ELR (cell line): ENCODE data around the gene AXL.
"Not testable (repeated sequence)": the region's sequence is repeated elsewhere in the genome, so short reads cannot be mapped to it uniquely, and the experiment has no call there.

Source experiments
- DNase-seq: peaks from one replicate; pipeline ENCODE4 v3.0.0-alpha.2; 2015; ENCODE audit warnings: low read depth

AXL gene

GRCh38 chr19:41276231-41276630 lies 57.2 kb downstream of the AXL start:
- no peak for DNase-seq

- DNase-seq: no peak
Measured at GRCh38 chr19:41278478-41278877, 59.5 kb downstream of the AXL start.

DNA sequence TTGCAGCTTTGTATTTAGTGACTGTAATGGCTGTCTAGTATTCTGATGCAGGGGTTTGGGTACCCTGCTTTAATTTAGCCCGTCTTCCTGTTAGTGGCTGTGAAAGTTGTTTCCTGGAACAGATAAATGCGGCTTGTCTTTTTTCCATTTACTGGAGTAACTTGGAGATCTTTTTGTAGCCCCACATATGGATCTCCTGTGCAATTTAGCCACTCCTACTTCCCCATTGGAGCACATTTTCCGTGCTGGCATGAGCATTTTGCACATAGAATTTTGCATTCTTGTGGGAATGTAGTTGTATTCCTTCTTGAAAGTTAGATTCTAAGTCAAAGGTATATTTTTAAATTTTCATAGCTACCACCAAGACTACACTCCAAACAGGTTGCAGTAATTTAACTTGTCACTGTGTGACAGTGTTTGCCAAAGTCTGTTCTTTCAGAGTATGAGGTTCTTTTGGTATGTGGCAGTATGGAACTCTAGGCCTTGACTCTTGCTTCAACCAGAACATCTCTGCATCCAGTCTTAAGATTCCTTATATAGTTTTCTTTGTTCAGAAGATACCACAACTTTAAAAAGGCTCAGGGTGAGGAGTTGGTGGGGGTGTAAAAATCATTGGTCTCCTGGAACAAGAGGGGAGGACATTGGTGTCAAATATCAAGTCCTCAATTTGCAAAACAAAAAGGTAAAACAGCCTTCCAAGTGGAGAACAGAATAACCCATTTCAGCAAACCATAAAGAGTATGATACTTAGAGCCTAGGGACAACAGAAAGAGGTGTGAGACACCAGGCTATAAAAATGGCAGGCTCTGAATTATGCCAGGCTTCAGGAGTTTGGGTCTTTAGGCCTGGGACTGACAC lies 69.9 kb downstream of the AXL start:
- DNase-seq: no peak

- DNase-seq: not testable (repeated sequence)
Measured at GRCh38 chr19:41289814-41290213, 70.8 kb downstream of the AXL start.

DNA sequence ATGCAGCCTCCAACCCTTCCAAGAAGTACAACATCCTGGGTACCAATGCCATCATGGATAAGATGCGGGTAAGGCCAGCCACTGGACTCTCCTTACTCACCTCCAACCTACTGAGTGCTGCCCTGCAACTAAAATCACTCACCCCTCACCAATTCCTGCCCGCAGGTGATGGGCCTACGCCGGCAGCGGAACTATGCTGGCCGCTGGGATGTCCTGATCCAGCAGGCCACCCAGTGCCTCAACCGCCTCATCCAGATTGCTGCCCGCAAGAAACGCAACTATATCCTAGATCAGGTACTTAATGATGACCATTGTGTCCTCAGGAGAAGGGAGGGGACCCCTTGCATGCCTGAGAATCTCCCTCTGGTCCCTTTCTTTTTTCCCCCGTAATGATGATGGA lies 75.4 kb downstream of the AXL start:
- no peak for DNase-seq

DNA sequence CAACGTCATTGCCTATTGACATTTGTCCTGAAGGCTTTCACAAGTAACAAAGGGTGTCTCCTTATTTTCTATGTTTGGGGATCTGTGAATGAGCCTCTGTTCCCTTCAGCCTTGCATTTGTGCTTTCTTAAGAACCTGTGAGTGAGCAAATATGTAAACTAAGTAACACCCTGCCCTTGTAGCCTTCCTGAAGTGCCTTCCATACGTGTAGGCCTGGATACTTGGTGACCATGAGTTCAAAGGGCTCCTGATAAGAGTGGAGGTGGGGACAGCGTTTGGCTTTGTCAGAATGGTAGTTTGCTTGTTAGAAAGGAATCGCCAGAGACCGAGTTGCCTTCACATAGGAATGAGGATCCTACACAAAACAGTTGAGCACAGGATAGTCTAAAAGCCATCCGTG lies 76.5 kb downstream of the AXL start:
- DNase-seq: no peak

DNA sequence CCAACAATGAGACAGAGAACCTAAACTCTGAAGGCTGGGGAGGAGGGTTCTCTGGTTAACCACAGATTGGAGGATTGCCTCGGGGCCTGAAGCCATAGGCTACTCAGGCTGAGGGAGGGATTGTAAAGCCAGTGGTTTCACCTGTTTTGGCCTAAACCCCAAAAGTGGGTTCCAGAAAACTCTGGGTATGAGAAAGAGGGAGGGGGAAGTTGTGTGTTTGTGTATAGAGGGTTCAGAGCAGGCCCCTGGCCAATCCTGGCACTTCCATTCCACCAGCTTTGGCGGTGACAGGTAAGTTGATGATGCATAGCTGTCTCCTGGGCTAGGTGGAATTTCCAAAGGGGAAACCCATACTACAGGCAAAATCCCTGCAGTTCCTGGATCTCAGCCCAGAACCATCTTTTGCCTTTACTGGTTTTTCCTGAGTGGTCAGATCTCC lies 77.4 kb downstream of the AXL start:
- DNase-seq: no peak

GRCh38 chr19:41297628-41298347 lies 78.8 kb downstream of the AXL start:
- no peak for DNase-seq

GRCh38 chr19:41298348-41298964 lies 79.4 kb downstream of the AXL start:
- peak; percentile 33 for DNase-seq

DNA sequence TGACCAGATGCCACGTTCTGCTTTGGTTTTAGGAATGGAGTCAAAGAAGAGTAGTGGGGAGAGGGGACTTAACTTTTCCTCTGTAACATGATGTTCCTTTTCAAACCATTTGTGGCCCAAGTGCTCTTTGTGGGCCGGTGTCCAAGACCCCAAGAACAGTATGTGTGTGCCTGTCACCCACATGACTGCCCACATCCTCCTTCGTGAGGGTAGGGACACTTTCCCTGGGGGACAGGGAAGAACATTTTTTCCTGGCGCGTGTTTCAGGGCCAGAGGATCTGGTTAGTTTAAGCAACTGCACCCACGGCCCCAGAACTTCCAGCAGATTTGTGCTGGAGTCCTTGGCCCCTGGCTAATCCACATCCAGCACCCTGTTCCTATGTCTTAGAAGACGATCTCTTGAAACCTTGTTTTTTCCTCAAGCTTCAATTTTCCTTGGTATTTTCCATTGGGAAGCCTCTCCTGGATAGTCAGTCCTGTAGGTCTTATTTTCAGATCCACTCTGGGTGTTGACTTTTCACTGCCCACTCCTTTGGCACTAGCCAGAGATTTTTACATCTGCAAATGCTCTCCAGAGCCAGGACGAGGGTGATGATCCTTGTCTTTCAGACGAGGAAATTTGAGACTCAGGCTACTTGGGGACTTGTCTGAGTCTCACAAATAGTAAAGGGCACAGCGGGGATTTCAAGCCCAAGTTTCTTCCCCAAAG lies 80.2 kb downstream of the AXL start:
- no peak for DNase-seq

- DNase-seq: peak; percentile 44
Measured at GRCh38 chr19:41299755-41300089, 80.7 kb downstream of the AXL start.

GRCh38 chr19:41300555-41300954 lies 81.5 kb downstream of the AXL start:
- DNase-seq: no peak

DNA sequence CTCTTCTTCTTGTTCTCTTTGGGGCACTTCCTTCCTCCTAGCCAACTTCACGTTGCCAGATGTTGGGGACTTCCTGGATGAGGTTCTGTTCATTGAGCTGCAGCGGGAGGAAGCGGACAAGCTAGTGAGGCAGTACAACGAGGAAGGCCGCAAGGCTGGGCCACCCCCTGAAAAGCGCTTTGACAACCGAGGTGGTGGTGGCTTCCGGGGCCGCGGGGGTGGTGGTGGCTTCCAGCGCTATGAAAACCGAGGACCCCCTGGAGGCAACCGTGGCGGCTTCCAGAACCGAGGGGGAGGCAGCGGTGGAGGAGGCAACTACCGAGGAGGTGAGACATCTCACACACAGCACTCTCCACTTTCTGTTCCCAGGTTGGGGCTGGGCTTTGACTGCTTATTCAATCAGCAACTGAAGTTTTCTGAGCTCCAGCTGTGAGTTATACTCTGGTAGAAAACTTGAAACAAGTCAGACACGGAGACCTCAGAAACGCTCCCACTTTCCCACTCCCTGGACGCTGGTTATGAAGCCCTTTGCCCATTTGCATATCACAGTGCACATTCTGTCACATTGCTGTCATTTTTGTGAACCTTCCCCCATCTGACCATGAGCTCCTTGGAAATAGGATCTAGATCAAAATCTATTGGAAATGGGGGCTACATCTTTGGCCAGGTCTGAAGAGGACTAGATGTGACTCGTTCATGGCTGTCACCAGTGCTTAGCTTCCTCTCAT lies 83.8 kb downstream of the AXL start:
- no peak for DNase-seq

DNA sequence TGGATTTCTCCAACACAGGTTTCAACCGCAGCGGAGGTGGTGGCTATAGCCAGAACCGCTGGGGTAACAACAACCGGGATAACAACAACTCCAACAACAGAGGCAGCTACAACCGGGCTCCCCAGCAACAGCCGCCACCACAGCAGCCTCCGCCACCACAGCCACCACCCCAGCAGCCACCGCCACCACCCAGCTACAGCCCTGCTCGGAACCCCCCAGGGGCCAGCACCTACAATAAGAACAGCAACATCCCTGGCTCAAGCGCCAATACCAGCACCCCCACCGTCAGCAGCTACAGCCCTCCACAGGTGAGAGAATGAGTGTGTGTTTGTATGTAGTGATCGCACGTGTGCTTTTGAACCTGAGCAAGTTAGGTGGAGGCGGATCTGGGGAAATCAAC lies 84.9 kb downstream of the AXL start:
- DNase-seq: no peak

DNA sequence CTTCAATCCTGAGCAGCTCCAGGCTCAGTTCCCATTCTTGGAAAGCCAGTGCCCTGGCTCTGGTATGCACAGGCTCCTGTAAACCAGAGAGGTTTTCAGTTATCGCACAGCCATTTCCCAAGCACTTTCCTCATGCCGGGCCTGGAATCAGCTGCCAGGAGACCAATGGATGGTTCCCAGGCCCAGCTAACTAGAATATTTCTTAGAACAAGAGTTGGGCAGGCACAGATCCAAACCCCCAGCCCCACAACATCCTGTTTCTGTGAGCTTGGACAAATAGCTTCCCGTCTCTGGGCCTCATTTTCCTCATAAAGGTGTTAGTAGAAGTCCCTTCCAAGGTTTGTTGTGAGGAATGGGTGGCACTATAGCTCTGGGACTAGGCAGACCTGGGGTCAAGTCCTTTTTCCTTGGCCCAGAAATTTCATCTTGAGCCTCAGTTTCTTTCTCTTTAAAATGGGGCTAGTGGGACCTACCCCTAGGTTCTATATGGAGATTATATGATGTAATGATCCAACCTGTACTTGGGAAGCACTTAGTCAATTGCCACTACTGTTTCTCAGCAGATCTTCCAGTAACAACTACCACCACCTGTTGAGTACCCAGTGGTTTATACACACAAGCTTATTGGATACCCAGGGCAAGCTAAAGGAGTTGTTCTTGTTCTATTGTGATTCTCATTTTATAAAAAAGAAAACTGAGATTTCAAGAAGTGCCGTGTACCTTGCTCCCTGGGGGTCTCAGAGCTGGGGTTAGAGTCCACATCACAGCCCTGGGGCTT lies 85.9 kb downstream of the AXL start:
- no peak for DNase-seq

GRCh38 chr19:41305927-41306793 lies 87.1 kb downstream of the AXL start:
- DNase-seq: no peak

DNA sequence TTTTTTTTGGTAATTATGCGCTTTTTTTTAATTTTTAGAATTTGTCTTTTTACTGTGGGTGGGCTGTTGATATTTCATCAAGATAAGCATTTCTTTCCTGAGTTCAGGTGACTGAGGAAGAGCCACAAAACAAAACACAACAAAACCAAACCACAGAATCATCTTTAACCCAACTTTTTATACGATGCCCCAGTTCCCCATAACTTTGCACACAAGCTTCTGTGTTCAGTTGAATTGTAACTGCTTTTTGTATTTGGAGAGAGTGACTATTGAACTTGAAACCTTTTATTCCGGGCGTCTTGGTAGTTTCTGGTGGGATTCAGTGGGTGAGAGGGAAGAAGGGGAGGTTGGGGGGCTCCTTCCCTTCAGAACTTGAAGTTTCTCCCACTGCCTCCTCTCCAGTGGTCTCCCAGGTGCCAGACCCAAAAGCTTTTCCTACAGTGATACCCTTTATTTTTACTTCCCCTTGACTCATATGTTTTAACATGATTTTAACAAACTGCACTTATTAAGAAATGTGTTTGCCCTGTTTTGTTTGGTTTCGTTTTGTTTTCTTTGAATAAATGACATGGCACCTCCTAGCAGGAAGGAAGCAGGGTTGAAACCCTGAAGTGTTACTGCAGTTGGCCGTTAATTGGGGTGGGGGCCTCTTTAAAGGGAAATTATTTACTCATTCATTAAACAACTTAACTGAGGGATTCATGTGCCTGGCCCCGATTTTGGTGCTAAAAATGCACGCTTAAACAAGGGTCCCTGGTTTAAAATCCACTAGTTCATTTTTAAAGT lies 88.3 kb downstream of the AXL start:
- no peak for DNase-seq

- no peak for DNase-seq
Measured at GRCh38 chr19:41307954-41308449, 89.0 kb downstream of the AXL start.
